MM.1S (cell line): Measurements from ENCODE around the gene BICRAL.

Experiments
- DNase-seq: peaks from one replicate; pipeline ENCODE4 v3.0.0-alpha.2; 2015
- H2AFZ ChIP-seq: fragments of 300-600 bp; sonication (generic); 2 replicates; pipeline ENCODE4 v1.6.0; 2016; ENCODE audit warnings: antibody characterized with exemption, low read length
- H3F3A ChIP-seq: fragments of 300-600 bp; sonication (generic); 2 replicates; pipeline ENCODE4 v1.6.1; 2016; ENCODE audit warnings: mild to moderate bottlenecking, antibody characterized with exemption, low read length, moderate library complexity, mixed read lengths; ENCODE audit not compliant: insufficient read depth
- H3K27ac ChIP-seq: fragments of 300-600 bp; sonication (generic); 2 replicates; pipeline ENCODE4 v1.5.1; 2016; ENCODE audit warnings: mild to moderate bottlenecking, low read length
- H3K27me3 ChIP-seq: fragments of 300-600 bp; sonication (generic); replicated peaks from 2 replicates; pipeline ENCODE4 v1.6.0; 2016; ENCODE audit warnings: low read length; ENCODE audit not compliant: insufficient read depth
- H3K36me3 ChIP-seq: fragments of 300-600 bp; sonication (generic); replicated peaks from 2 replicates; pipeline ENCODE4 v1.6.1; 2016; ENCODE audit warnings: mild to moderate bottlenecking, low read length, mixed read lengths; ENCODE audit not compliant: insufficient read depth
- H3K4me1 ChIP-seq: fragments of 300-600 bp; sonication (generic); 2 replicates; pipeline ENCODE4 v1.6.1; 2016; ENCODE audit warnings: low read length, mixed read lengths
- H3K4me2 ChIP-seq: fragments of 300-600 bp; sonication (generic); 2 replicates; pipeline ENCODE4 v1.6.0; 2016; ENCODE audit warnings: low read depth, low read length
- H3K4me3 ChIP-seq: fragments of 300-600 bp; sonication (generic); 2 replicates; pipeline ENCODE4 v1.5.1; 2016; ENCODE audit warnings: low read length, mixed read lengths
- H3K79me2 ChIP-seq: fragments of 300-600 bp; sonication (generic); 2 replicates; pipeline ENCODE4 v1.6.1; 2016; ENCODE audit warnings: mixed run types, low read length, mixed read lengths
- H3K9ac ChIP-seq: fragments of 300-600 bp; sonication (generic); 2 replicates; pipeline ENCODE4 v1.6.1; 2016; ENCODE audit warnings: low read length, mixed read lengths
- H3K9me2 ChIP-seq: fragments of 300-600 bp; sonication (generic); replicated peaks from 2 replicates; pipeline ENCODE4 v1.6.1; 2016; ENCODE audit warnings: mild to moderate bottlenecking, low read length, mixed read lengths; ENCODE audit not compliant: insufficient read depth
- H3K9me3 ChIP-seq: fragments of 300-600 bp; sonication (generic); replicated peaks from 2 replicates; pipeline ENCODE4 v1.6.1; 2016; ENCODE audit warnings: mild to moderate bottlenecking, low read length, mixed read lengths; ENCODE audit not compliant: insufficient read depth
- H4K20me1 ChIP-seq: fragments of 300-600 bp; sonication (generic); 2 replicates; pipeline ENCODE4 v1.6.1; 2016; ENCODE audit warnings: mild to moderate bottlenecking, low read length, moderate library complexity, mixed read lengths; ENCODE audit not compliant: insufficient read depth
- EZH2 ChIP-seq: fragments of 300-600 bp; sonication (generic); optimal IDR thresholded peaks from 2 replicates; pipeline ENCODE3; 2017; ENCODE audit warnings: low read depth, mild to moderate bottlenecking, antibody characterized with exemption, low read length, mixed read lengths
- EZH2phosphoT487 ChIP-seq: fragments of 300-600 bp; sonication (generic); IDR thresholded peaks from 2 replicates; pipeline ENCODE4 v1.6.1; 2018; ENCODE audit warnings: antibody characterized with exemption, low read length
- TF ChIP-seq, protein P1 (sequence below): fragments of 300-600 bp; sonication (generic); IDR thresholded peaks from 2 replicates; pipeline ENCODE4 v1.5.1; 2016; ENCODE audit warnings: antibody characterized with exemption, low read length, mixed read lengths

BICRAL gene

DNA sequence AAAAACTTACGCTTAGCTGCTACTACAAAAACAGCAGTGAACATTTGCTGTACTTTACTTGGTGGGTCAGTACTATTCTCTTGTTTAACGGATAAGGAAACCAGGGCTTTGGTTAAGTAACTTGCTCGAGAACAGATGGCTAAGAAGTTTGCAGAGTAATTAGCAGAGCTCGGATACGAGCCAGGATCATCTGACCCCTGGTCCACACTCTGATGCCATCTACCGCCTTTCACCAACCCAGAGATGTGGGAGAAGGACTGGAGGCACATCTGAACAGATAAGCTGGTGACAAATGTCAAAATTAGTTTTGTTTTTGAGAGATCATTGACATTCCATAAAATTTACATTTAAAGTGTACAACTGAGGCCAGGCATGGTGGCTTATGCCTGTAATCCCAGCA is 78.6 kb downstream of the BICRAL start:
- no peaks in the 10 kb centered on the region for H3K27me3 ChIP-seq
- no peak for DNase-seq
- H3K9me3 ChIP-seq: no peaks in the 10 kb centered on the region
- H3K4me2 ChIP-seq: no peak overlapping the region
- H3F3A ChIP-seq: no peaks in the 10 kb centered on the region
- H3K36me3 ChIP-seq: peaks cover 5% of the 10 kb centered on the region; the same call in 1 of the 2 replicates
- no peak overlapping the region for H3K27ac ChIP-seq
- H3K9ac ChIP-seq: no peak overlapping the region
- TF ChIP-seq, protein P1, sequence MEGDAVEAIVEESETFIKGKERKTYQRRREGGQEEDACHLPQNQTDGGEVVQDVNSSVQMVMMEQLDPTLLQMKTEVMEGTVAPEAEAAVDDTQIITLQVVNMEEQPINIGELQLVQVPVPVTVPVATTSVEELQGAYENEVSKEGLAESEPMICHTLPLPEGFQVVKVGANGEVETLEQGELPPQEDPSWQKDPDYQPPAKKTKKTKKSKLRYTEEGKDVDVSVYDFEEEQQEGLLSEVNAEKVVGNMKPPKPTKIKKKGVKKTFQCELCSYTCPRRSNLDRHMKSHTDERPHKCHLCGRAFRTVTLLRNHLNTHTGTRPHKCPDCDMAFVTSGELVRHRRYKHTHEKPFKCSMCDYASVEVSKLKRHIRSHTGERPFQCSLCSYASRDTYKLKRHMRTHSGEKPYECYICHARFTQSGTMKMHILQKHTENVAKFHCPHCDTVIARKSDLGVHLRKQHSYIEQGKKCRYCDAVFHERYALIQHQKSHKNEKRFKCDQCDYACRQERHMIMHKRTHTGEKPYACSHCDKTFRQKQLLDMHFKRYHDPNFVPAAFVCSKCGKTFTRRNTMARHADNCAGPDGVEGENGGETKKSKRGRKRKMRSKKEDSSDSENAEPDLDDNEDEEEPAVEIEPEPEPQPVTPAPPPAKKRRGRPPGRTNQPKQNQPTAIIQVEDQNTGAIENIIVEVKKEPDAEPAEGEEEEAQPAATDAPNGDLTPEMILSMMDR: no peak
- no peak for TF ChIP-seq EZH2
- no peaks in the 10 kb centered on the region for H4K20me1 ChIP-seq
- H3K79me2 ChIP-seq: no peaks in the 10 kb centered on the region
- H3K4me3 ChIP-seq: no peak overlapping the region
- no peaks in the 10 kb centered on the region for H3K9me2 ChIP-seq
- no peak overlapping the region for H2AFZ ChIP-seq
- no peaks in the 10 kb centered on the region for H3K4me1 ChIP-seq

DNA sequence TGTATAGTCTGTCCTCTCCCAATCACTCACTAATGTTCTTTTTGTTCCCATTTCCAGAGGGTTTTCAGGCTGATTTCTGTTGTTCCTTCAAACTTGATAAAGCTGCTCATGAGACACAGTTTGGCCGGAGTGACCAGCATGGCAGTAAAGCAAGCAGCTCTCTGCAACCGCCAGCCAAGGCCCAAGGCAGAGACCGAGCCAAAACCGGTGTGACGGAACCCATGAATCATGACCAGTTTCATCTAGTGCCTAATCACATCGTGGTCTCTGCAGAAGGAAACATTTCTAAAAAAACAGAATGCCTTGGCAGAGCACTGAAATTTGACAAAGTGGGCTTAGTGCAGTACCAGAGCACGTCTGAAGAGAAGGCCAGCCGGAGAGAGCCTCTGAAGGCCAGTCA is 82.8 kb downstream of the BICRAL start:
- Histone ChIP-seq H3K27ac (no peak overlapping the region), H3K9me3 (no peaks in the 10 kb centered on the region), H3K4me1 (no peaks in the 10 kb centered on the region), H3K27me3 (no peaks in the 10 kb centered on the region), H3K9ac (no peak overlapping the region), H3K4me3 (no peak overlapping the region), H3K9me2 (no peaks in the 10 kb centered on the region), H3F3A (no peaks in the 10 kb centered on the region), H2AFZ (no peak overlapping the region), H3K4me2 (no peak overlapping the region), H3K36me3 (no peaks in the 10 kb centered on the region), H3K79me2 (no peaks in the 10 kb centered on the region), H4K20me1 (no peaks in the 10 kb centered on the region)
- no peak for TF ChIP-seq EZH2
- TF ChIP-seq EZH2phosphoT487: no peak
- TF ChIP-seq, protein P1: no peak
- no peak for DNase-seq

DNA sequence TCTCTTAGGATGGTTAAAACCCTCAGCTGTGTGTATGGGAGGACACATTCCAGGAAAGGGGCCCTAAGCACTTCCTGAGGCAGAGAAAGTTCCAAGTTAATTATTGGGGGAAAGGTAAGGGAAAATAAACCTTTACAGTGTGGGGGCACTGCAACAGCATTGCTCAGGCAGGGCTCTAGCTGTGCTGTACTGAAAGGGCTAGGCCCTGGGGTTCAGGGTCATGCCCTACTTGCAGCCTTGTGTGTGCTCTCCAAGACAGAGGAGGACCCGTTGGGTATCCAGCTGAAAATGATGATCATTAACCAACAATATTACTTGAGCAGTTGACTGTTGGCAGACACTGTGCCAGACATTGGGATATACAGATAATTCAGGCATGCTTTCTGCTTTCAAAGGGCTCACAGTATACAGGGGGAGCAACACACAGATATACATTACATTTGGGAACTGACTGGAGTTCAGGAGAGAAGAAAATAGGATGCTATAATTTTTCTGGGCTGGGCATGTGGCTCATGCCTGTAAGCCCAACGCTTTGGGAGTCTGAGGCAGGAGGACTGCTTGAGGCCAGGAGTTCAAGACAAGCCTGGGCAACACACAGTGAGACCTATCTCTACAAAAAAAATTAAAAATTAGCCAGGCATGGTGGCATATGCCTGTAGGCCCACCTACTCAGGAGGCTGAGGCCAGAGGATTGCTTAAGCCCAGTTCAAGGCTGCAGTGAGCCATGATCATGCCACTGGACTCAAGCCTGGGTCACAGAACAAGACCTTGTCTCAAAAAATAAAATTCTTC is 88.5 kb downstream of the BICRAL start:
- H3F3A ChIP-seq: no peaks in the 10 kb centered on the region
- no peak overlapping the region for H3K27ac ChIP-seq
- no peaks in the 10 kb centered on the region for H3K79me2 ChIP-seq
- no peaks in the 10 kb centered on the region for H3K9me3 ChIP-seq
- TF ChIP-seq EZH2phosphoT487: no peak
- no peak for TF ChIP-seq EZH2
- TF ChIP-seq, protein P1: no peak
- H2AFZ ChIP-seq: no peak overlapping the region
- H3K4me1 ChIP-seq: no peaks in the 10 kb centered on the region
- no peak overlapping the region for H3K9ac ChIP-seq
- no peak for DNase-seq
- no peak overlapping the region for H3K4me2 ChIP-seq
- H4K20me1 ChIP-seq: no peaks in the 10 kb centered on the region
- no peaks in the 10 kb centered on the region for H3K27me3 ChIP-seq
- no peaks in the 10 kb centered on the region for H3K36me3 ChIP-seq
- no peaks in the 10 kb centered on the region for H3K9me2 ChIP-seq
- no peak overlapping the region for H3K4me3 ChIP-seq
